ENCODE results near the gene ADA. TPM values are rescaled to one million over a fixed set of nuclear protein-coding genes. Genes with fewer than 3 reads are reported as not detected.
A peak's percentile ranks its signal among the peaks of the same experiment; 100 is the strongest.

The ADA gene
- total and polyA plus RNA-seq, 9 of the 15 experiments (the other 6 are each of a cell fraction or from before 2014, with no cell fraction given): 2.4 to 26.1 (median 5.3) TPM

- no peak for TF ChIP-seq ZNF398 (CRISPR knock-in tag; IDR thresholded peaks at IDR 0.05)
- TF ChIP-seq NCOA1 (IDR thresholded peaks at IDR 0.05; ENCODE audit: low read depth): no peak
- TF ChIP-seq ATF3 (IDR thresholded peaks at IDR 0.05): peak; percentile 56; the same call in 1 of the 2 replicates
- TF ChIP-seq ATF3 (CRISPR knock-in tag; conservative IDR thresholded peaks at IDR 0.05): no peak
- no peak for TF ChIP-seq IRF2 (CRISPR knock-in tag; IDR thresholded peaks at IDR 0.05)
- TF ChIP-seq CHD4 (IDR thresholded peaks at IDR 0.05; ENCODE audit: insufficient read depth, insufficient replicate concordance, low read depth, low read length, poor library complexity, severe bottlenecking): no peak
- no peak for TF ChIP-seq ARID1B (IDR thresholded peaks at IDR 0.05)
- no peak for TF ChIP-seq ATF1 (CRISPR knock-in tag; IDR thresholded peaks at IDR 0.05)
- 0 out of 2 replicates have a peak, but pooled peaks have one; percentile 11 for TF ChIP-seq ATF1 (tag; IDR thresholded peaks at IDR 0.05)
- TF ChIP-seq ZNF175 (CRISPR knock-in tag; IDR thresholded peaks at IDR 0.05; ENCODE audit: low read depth): no peak
- TF ChIP-seq RUNX1 (IDR thresholded peaks at IDR 0.05; ENCODE audit: low read depth): no peak
- TF ChIP-seq PHF8 (IDR thresholded peaks at IDR 0.05; ENCODE audit: borderline replicate concordance, low read length): 0 out of 2 replicates have a peak, but pooled peaks have one; percentile 13
- TF ChIP-seq RREB1 (CRISPR knock-in tag; IDR thresholded peaks at IDR 0.05): no peak
- H3K9me3 ChIP-seq (replicated peaks; ENCODE audit: control insufficient read depth, insufficient read depth, low read depth, low read length): no peaks in the 10 kb centered on the region
Measured at GRCh38 chr20:44582311-44583025, 69.0 kb downstream of the ADA start, which contains the start of gene PKIG. Gene PKIG, plus strand, starts transcription at chr20:44582579. Its CDS starts 31,978 bp downstream, at chr20:44614557.

More at GRCh38 chr20:44582311-44583025, 69.0 kb downstream of the ADA start, which contains the start of gene PKIG:
- no peaks in the 10 kb centered on the region for H3K36me3 ChIP-seq (ENCODE audit: control insufficient read depth, insufficient read depth, low read length)
- DNase-seq (ENCODE audit: extremely low read depth in 1 of 4, low spot score in 3 of 4) (peak in 1 of 4 experiments; percentile 39), ATAC-seq (no peak; the same call in 2 of the 3 replicates), FAIRE-seq (no peak)
- H3K79me2 ChIP-seq (ENCODE audit: control insufficient read depth, insufficient read depth, low read length): no peaks in the 10 kb centered on the region
- 16% methylated on average over 6 of the region's 6 CpGs for WGBS (ENCODE audit: insufficient coverage, low coverage, missing lambda C conversion rate)
- CTCF ChIA-PET (ENCODE audit: low intra/inter-chr PET ratio): no interaction called here
- H2AFZ ChIP-seq (ENCODE audit: low read depth, low read length): 0 out of 2 replicates have a peak within 1 kb of the TSS, but pooled peaks have one; percentile 11
- no peak within 1 kb of the TSS; a peak in 1 of 4 replicates for H3K9ac ChIP-seq (ENCODE audit: insufficient read depth in 1 of 2, low read depth in 2 of 2, low read length in 2 of 2)
- in situ Hi-C loops (cut with MboI) (no loop called here), intact Hi-C loops (cut with micrococcal nuclease) (no loop called here)
- POLR2A ChIA-PET: no interaction called here
- no TSS peak for BruUV-seq (replicated peaks)
- H3K4me2 ChIP-seq (ENCODE audit: insufficient read depth, low read length): no peak within 1 kb of the TSS; the same call in 1 of the 2 replicates
- peaks cover 0 to 9% of the 10 kb centered on the region in 2 experiments; a peak in 2 of 5 replicates for H3K4me1 ChIP-seq (replicated peaks in 1 of 2; ENCODE audit: control insufficient read depth in 2 of 2, insufficient read depth in 2 of 2, low read length in 2 of 2)
- no peaks in the 10 kb centered on the region for H3K9me1 ChIP-seq (ENCODE audit: control insufficient read depth, insufficient read depth, low read length)
- H3K4me3 ChIP-seq: no peak within 1 kb of the TSS
- no peaks in the 10 kb centered on the region for H4K20me1 ChIP-seq (replicated peaks; ENCODE audit: control insufficient read depth, insufficient read depth, low read length)
- peaks cover 0 to 9% of the 10 kb centered on the region in 2 experiments; a peak in 2 of 5 replicates for H3K27me3 ChIP-seq (ENCODE audit: control insufficient read depth in 2 of 2, insufficient read depth in 2 of 2, low read length in 2 of 2)
- no peak within 1 kb of the TSS for H3K27ac ChIP-seq (ENCODE audit: extremely low read depth, low read depth, low read length)
